Tibial artery (tissue), 4 donors: ENCODE results near the gene SPDYC.

Experiments used
- DNase-seq, 2 donors: peaks; one replicate each; pipeline ENCODE4 v3.0.0-alpha.2; 2019
- H3K27ac ChIP-seq, 2 donors: fragments of 200-600 bp; sonication (generic) in 1 of 2; 1 replicate in 1 of 2; 2 replicates in 1 of 2; pipeline ENCODE4 v1.5.1; 2018 to 2019; ENCODE audit warnings: mild to moderate bottlenecking in 1 of 2
- H3K27me3 ChIP-seq, 2 donors: fragments of 200-600 bp; sonication (generic) in 1 of 2; one replicate each; pipeline versions ENCODE4 v1.5.1 to v1.6.0; 2016 to 2019
- H3K36me3 ChIP-seq, 3 donors: fragments of 200-600 bp; sonication (generic) in 2 of 3; one replicate each; pipeline ENCODE4 v1.5.1; 2016 to 2019; ENCODE audit warnings: mild to moderate bottlenecking in 2 of 3
- H3K4me1 ChIP-seq, 4 donors: fragments of 200-600 bp; sonication (generic) in 2 of 4; 1 replicate in 3 of 4; 2 replicates in 1 of 4; pipeline ENCODE4 v1.5.1; 2016 to 2019
- H3K4me3 ChIP-seq, 2 donors: fragments of 200-600 bp; sonication (generic) in 1 of 2; 1 replicate in 1 of 2; 2 replicates in 1 of 2; pipeline ENCODE4 v1.5.1; 2018 to 2019; ENCODE audit warnings: mild to moderate bottlenecking in 2 of 2
- H3K9me3 ChIP-seq, 3 donors: fragments of 200-600 bp; sonication (generic) in 1 of 3; one replicate each; pipeline ENCODE4 v1.5.1; 2016 to 2019
- intact Hi-C: fragments of 100-400 bp; cut with DNase I; formaldehyde crosslinking; loops from one replicate; pipeline ENCODE4 v1.15.0; 2023; ENCODE audit warnings: low total_unique reads
- TF ChIP-seq, protein P1 (sequence below), 2 experiments: fragments of 200-600 bp in 1 of 2; fragments of 450-650 bp in 1 of 2; IDR thresholded peaks; one replicate each; pipeline ENCODE4 v1.5.1; 2017 to 2019; ENCODE audit warnings: antibody characterized with exemption in 2 of 2, mild to moderate bottlenecking in 1 of 2, moderate library complexity in 1 of 2

The SPDYC gene

DNA sequence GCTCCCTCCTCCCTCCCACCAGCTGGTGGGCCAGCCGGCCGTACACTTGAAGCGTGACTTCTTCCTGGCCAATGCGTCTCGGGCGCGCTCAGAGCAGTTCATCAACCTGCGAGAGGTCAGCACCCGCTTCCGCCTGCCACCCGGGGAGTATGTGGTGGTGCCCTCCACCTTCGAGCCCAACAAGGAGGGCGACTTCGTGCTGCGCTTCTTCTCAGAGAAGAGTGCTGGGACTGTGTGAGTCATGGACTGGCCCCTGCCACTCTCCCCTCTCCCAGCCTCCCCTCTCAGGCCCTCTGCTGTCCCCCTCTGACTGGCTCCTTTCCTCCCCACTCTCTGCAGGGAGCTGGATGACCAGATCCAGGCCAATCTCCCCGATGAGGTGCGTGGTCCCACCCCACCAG lies 36.4 kb downstream of the SPDYC start:
- Histone ChIP-seq H3K36me3 (peaks cover 69 to 98% (median 97%) of the 10 kb centered on the region in 3 donors), H3K4me3 (no peak overlapping the region)

DNA sequence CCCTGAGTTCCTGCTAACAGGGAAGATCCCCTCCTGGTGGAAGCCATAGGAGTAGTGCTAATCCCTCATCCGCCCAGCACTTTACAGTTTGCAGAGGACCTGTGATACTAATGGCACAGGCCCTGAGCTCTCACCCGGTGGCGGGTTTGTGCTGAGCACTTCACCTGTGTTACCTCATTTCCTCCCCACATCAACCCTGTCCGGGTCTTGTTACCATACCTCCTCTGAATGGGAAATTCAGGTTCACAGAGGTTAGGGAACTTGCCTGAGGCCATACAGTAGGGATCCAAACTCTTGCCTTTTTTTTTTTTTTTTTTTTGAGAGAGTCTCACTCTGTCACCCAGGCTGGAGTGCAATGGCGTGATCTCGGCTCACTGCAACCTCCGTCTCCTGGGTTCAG lies 36.9 kb downstream of the SPDYC start:
- H3K36me3 ChIP-seq = peaks cover 73 to 100% (median 100%) of the 10 kb centered on the region in 3 donors
- no peaks in the 10 kb centered on the region for H3K9me3 ChIP-seq
- intact Hi-C loops = no loop called here
- TF ChIP-seq, protein P1, sequence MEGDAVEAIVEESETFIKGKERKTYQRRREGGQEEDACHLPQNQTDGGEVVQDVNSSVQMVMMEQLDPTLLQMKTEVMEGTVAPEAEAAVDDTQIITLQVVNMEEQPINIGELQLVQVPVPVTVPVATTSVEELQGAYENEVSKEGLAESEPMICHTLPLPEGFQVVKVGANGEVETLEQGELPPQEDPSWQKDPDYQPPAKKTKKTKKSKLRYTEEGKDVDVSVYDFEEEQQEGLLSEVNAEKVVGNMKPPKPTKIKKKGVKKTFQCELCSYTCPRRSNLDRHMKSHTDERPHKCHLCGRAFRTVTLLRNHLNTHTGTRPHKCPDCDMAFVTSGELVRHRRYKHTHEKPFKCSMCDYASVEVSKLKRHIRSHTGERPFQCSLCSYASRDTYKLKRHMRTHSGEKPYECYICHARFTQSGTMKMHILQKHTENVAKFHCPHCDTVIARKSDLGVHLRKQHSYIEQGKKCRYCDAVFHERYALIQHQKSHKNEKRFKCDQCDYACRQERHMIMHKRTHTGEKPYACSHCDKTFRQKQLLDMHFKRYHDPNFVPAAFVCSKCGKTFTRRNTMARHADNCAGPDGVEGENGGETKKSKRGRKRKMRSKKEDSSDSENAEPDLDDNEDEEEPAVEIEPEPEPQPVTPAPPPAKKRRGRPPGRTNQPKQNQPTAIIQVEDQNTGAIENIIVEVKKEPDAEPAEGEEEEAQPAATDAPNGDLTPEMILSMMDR (IDR thresholded peaks at IDR 0.05) = no peak
- no peak overlapping the region for H3K4me3 ChIP-seq
- H3K27me3 ChIP-seq = no peaks in the 10 kb centered on the region
- no peak for DNase-seq
- H3K27ac ChIP-seq = no peak overlapping the region
- no peaks in the 10 kb centered on the region for H3K4me1 ChIP-seq

More for the DNA sequence above, 36.4 kb downstream of the SPDYC start:
- Histone ChIP-seq H3K4me1 (no peaks in the 10 kb centered on the region), H3K27ac (no peak overlapping the region), H3K27me3 (no peaks in the 10 kb centered on the region), H3K9me3 (no peaks in the 10 kb centered on the region)
- TF ChIP-seq, protein P1 (IDR thresholded peaks at IDR 0.05) = no peak
- no peak for DNase-seq
- intact Hi-C loops = no loop called here

DNA sequence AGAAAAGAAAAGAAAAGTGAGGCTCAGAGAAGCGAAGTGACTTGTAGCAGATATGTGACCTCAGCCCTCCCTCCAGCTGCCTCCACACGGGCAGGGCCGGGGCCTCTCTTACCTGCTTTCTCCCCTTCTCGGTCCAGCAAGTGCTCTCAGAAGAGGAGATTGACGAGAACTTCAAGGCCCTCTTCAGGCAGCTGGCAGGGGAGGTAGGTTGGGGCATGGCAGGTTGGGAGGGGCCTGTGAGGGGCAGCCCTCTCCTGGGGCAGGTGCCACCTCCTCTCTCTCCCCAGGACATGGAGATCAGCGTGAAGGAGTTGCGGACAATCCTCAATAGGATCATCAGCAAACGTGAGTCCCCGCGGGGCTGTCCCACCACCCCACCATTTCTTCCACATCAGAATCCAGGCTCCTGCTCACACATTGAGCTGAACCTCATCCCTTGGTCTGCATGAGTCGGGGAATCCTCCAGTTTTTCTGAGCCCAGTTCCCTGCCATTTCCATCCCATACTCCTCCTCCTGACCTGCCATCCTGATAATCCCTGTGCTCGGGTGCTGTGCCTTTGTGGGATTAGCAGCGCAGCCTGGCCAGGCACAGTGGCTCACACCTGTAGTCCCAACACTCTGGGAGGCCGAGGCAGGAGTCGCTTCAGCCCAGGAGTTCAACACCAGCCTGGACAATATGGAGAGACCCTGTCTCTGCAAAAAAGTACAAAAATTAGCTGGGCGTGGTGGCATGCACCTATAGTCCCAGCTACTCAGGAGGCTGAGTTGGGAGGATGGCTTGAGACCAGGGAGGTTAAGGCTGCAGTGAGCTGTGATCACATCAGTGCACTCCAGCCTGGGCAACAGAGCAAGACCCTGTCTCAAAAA lies 38.1 kb downstream of the SPDYC start:
- Histone ChIP-seq H3K4me3 (no peak overlapping the region), H3K27me3 (no peaks in the 10 kb centered on the region), H3K9me3 (no peaks in the 10 kb centered on the region), H3K4me1 (no peaks in the 10 kb centered on the region), H3K36me3 (peaks cover 73 to 94% (median 90%) of the 10 kb centered on the region in 3 donors), H3K27ac (no peak overlapping the region)
- DNase-seq = no peak
- TF ChIP-seq, protein P1 (IDR thresholded peaks at IDR 0.05) = no peak
- intact Hi-C loops = no loop called here

DNA sequence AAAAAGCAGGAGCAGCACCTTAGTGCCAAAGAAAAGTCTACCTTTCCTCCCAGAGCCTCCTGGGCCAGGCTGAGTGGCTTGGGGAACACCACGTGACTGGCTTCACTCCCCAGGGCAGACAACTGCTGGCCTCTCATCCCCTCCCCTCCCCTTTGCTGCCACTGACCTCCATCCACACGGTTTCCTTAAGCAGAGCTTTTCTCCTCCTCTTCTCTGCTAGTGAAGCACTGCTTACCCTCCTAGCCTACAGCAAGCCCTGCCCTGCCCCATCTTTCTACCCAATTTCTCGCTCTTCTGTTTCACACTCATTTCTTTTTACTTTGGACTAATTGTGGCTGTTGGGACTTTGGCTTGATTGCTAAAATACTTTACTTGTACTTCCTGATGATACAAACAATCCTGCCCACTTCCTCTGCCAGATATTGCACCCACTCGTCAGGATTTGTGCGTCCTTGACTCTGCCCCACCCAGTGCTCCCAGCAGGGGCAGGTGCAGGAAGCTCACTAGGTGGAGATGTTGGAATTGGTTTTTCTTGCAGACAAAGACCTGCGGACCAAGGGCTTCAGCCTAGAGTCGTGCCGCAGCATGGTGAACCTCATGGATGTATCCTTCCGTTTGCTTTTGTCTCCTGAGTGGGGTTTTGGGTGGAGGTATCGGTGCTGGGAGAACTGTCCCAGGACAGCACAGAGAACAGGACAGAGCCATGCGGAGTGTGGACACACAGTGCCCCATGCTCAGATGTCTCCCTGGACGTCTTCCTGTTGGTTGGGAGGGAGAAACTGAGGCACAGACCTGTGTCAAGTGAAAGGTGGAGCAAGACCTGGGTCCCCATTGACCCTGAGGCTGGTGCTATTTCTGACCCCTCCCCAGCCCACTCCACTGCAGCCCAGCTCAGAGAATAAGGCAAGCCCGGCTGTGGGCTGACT lies 39.0 kb downstream of the SPDYC start:
- Histone ChIP-seq H3K9me3 (no peaks in the 10 kb centered on the region), H3K27me3 (no peaks in the 10 kb centered on the region), H3K36me3 (peaks cover 73 to 85% (median 81%) of the 10 kb centered on the region in 3 donors)

DNA sequence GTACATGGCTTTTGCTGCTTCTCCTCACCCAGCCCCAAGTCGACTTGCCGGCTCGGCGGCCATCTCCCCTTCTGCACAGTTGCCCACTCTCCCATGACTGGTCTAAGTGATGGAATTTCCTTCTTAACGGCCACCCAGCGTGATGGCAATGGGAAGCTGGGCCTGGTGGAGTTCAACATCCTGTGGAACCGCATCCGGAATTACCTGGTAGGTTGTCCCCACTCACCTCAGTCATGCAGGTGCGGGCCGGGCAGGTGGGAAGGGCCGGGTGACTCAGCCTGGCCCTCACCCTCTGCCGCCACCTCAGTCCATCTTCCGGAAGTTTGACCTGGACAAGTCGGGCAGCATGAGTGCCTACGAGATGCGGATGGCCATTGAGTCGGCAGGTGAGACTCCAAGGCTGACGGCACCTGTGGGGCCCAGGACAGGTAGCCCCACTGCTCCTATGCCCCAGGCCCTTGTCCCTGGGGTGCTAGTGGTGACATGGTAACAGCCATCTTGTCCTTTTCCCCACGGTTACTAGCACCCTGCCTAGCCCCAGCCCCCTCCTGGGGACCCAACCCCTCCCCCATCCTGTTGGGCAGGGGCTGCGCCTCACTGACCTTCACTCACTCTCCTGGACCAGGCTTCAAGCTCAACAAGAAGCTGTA lies 39.8 kb downstream of the SPDYC start:
- Histone ChIP-seq H3K36me3 (peaks cover 65 to 77% (median 73%) of the 10 kb centered on the region in 3 donors), H3K27me3 (no peaks in the 10 kb centered on the region), H3K9me3 (no peaks in the 10 kb centered on the region), H3K4me3 (no peak overlapping the region), H3K27ac (no peak overlapping the region), H3K4me1 (no peaks in the 10 kb centered on the region)
- DNase-seq = no peak
- TF ChIP-seq, protein P1 (IDR thresholded peaks at IDR 0.05) = no peak
- intact Hi-C loops = no loop called here

More for the DNA sequence above, 39.0 kb downstream of the SPDYC start:
- TF ChIP-seq, protein P1 (IDR thresholded peaks at IDR 0.05) = no peak
- Histone ChIP-seq H3K27ac (no peak overlapping the region), H3K4me1 (no peaks in the 10 kb centered on the region), H3K4me3 (no peak overlapping the region)
- intact Hi-C loops = no loop called here
- DNase-seq = no peak
